Testis (tissue), 2 donors: ENCODE data around the gene TMEM39A.

ENCODE experiments used
- POLR2A ChIP-seq: fragments of 450-650 bp; IDR thresholded peaks from one replicate; pipeline ENCODE4 v1.6.1; 2017; ENCODE audit warnings: antibody characterized with exemption, mild to moderate bottlenecking, moderate library complexity
- TF ChIP-seq, protein P1 (sequence below), 3 experiments: fragments of 450-650 bp in 2 of 3; fragments of 200-600 bp in 1 of 3; sonication (generic) in 1 of 3; IDR thresholded peaks; one replicate each; pipeline ENCODE4 v1.5.1; 2016 to 2019; ENCODE audit warnings: antibody characterized with exemption in 3 of 3, mild to moderate bottlenecking in 2 of 3, moderate library complexity in 1 of 3

DNA sequence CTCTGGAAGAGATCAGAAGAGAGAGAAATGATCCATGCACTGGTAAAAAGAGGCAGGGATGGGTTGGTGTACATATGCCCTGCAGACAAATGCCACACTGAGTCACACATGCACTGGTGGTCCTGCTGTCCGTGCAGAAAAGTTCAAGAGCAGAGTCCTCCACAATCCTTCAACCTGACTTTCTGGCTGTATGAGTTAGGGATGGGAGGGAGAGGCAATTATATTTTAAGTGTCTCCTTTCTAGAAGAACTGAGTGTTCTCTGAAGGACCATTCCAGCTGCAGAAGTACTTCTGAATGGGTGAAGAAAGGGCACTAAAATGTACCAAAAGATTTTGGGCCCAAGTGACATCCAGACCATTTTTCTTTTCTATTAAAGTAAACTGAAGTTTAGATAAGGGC is 26.4 kb downstream of the TMEM39A start:
- TF ChIP-seq, protein P1, sequence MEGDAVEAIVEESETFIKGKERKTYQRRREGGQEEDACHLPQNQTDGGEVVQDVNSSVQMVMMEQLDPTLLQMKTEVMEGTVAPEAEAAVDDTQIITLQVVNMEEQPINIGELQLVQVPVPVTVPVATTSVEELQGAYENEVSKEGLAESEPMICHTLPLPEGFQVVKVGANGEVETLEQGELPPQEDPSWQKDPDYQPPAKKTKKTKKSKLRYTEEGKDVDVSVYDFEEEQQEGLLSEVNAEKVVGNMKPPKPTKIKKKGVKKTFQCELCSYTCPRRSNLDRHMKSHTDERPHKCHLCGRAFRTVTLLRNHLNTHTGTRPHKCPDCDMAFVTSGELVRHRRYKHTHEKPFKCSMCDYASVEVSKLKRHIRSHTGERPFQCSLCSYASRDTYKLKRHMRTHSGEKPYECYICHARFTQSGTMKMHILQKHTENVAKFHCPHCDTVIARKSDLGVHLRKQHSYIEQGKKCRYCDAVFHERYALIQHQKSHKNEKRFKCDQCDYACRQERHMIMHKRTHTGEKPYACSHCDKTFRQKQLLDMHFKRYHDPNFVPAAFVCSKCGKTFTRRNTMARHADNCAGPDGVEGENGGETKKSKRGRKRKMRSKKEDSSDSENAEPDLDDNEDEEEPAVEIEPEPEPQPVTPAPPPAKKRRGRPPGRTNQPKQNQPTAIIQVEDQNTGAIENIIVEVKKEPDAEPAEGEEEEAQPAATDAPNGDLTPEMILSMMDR (IDR thresholded peaks at IDR 0.05) = no peak
- TF ChIP-seq POLR2A = no peak
